Mucosa of rectum (tissue), 2 donors: ENCODE measurements around the gene PFKL.

ENCODE experiments used
- H3K27ac ChIP-seq, 2 donors: one replicate each; pipeline ENCODE4 v1.7.0; 2013; ENCODE audit warnings: inconsistent platforms in 2 of 2, low read depth in 2 of 2, low read length in 2 of 2
- H3K27me3 ChIP-seq, 2 donors: one replicate each; pipeline ENCODE4 v1.7.0; 2013; ENCODE audit warnings: low read length in 2 of 2; ENCODE audit not compliant: control insufficient read depth in 2 of 2, insufficient read depth in 2 of 2
- H3K36me3 ChIP-seq, 2 donors: one replicate each; pipeline ENCODE4 v1.7.0; 2013; ENCODE audit warnings: low read length in 2 of 2; ENCODE audit not compliant: control insufficient read depth in 2 of 2, insufficient read depth in 2 of 2
- H3K4me1 ChIP-seq, 2 donors: one replicate each; pipeline ENCODE4 v1.7.0; 2013; ENCODE audit warnings: low read length in 2 of 2, mild to moderate bottlenecking in 1 of 2; ENCODE audit not compliant: control insufficient read depth in 2 of 2, insufficient read depth in 2 of 2
- H3K4me3 ChIP-seq, 2 donors: one replicate each; pipeline ENCODE4 v1.7.0; 2013; ENCODE audit warnings: low read length in 2 of 2
- H3K9ac ChIP-seq, 2 donors: one replicate each; pipeline ENCODE4 v1.7.0; 2013; ENCODE audit warnings: low read length in 2 of 2, low read depth in 1 of 2, mild to moderate bottlenecking in 1 of 2
- H3K9me3 ChIP-seq, 2 donors: one replicate each; pipeline ENCODE4 v1.7.0; 2013; ENCODE audit warnings: low read length in 2 of 2; ENCODE audit not compliant: control insufficient read depth in 2 of 2
- donor health status: healthy.
- donor health status: Normal muscosa, but diverticular disease.

Gene PFKL

DNA sequence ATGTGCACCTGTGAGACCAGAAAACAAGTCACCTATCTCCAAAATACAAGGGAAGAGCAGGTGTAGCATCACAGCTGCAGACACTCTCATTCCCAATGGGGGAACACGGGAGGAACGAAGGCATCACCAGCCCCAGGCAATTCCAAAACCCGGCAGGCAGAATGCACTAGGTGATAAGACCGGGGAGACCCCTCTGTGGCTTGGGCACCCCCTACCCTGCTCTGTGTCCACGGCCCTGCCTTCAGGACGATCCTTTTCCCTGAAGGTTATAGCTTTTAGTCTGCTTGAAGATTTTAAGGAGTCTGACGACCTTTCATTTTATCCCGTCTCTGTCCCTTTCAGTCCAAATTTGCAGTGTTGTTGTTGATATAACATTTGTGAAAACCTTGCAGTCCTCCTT is 72.8 kb downstream of the PFKL start:
- Histone ChIP-seq H3K27me3 (peaks cover 7 to 14% of the 10 kb centered on the region in 2 donors), H3K4me1 (no peaks in the 10 kb centered on the region)

DNA sequence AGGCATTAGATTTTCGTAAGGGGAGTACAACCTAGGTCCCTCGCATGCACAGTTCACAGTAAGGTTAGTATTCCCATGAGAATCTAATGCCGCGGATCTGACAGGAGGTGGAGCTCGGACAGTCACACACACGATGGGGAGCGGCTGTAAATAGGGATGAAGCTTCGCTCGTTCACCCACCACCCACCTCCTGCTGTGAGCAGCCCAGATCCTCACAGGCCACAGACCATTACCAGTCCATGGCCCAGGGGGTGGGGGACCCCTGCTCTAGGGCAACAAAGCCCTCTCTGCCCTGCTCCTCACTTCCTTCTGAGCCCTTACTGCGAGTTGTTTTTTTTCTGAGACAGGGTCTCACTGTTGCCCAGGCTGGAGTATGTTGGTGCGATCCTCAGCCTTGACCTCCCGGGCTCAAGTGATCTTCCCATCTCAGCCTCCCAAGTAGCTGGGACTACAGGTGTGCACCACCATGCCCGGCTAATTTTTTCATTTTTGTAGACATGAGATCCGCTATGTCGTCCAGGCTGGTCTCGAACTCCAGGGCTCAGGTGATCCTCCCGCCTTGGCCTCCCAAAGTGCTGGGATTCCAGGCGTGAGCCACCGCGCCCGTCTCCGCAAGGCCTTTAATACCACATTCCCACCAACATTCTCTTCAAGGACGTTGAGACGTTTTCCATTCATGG is 74.9 kb downstream of the PFKL start:
- Histone ChIP-seq H3K4me3 (no peak overlapping the region), H3K9ac (no peak overlapping the region), H3K4me1 (no peaks in the 10 kb centered on the region), H3K27ac (no peak overlapping the region), H3K36me3 (peaks cover 0 to 2% of the 10 kb centered on the region in 2 donors), H3K9me3 (no peaks in the 10 kb centered on the region), H3K27me3 (peaks cover 7 to 9% of the 10 kb centered on the region in 2 donors)

More for the DNA sequence above, 72.8 kb downstream of the PFKL start:
- H3K9me3 ChIP-seq, result no peaks in the 10 kb centered on the region
- H3K9ac ChIP-seq, result no peak overlapping the region
- no peak overlapping the region for H3K27ac ChIP-seq
- no peak overlapping the region for H3K4me3 ChIP-seq
- no peaks in the 10 kb centered on the region for H3K36me3 ChIP-seq

DNA sequence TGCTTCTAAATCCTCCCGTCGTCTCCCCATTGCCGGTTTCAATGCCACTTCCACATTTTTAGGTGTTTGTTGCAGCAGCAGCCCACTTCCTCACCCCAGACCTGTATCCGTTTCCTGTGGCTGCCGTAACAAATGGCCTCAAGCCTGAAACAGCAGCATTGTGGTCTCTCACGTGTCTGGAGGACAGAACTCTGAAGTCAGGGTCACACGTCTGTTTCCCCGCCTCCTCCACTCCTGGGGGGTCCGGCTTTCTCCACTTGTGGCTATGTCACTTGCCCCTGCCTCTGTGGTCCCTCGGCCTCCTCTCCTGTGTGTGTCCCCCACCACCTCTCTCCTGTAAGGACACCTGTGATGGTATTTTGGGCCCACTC is 75.4 kb downstream of the PFKL start:
- Histone ChIP-seq H3K27ac (no peak overlapping the region), H3K27me3 (peaks cover 5 to 8% of the 10 kb centered on the region in 2 donors)

DNA sequence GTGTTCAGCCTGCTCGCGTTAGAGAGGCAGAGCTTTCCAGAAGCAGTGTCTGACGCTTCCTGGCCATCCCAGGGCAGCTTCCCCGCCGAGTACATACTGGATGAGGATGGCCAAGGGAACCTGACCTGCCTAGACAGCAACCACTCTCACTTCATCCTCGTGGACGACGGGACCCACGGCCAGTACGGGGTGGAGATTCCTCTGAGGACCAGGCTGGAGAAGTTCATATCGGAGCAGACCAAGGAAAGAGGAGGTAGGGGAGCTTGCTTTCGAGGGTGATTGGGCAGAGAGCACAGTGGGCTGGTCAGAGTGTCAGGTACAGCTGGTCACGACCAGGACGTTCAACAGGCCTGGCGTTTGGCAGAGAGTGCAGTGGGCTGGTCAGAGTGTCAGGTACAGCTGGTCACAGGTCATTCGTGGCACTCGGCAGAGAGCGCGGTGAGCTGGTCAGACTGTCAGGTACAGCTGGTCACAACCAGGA is 75.9 kb downstream of the PFKL start:
- H3K36me3 ChIP-seq, result peaks cover 0 to 2% of the 10 kb centered on the region in 2 donors
- no peaks in the 10 kb centered on the region for H3K9me3 ChIP-seq
- no peak overlapping the region for H3K4me3 ChIP-seq
- no peaks in the 10 kb centered on the region for H3K4me1 ChIP-seq
- no peak overlapping the region for H3K27ac ChIP-seq
- H3K27me3 ChIP-seq, result peaks cover 3% of the 10 kb centered on the region in 2 donors
- no peak overlapping the region for H3K9ac ChIP-seq

More for the DNA sequence above, 75.4 kb downstream of the PFKL start:
- Histone ChIP-seq H3K4me3 (no peak overlapping the region), H3K4me1 (no peaks in the 10 kb centered on the region), H3K9me3 (no peaks in the 10 kb centered on the region), H3K36me3 (peaks cover 0 to 2% of the 10 kb centered on the region in 2 donors), H3K9ac (no peak overlapping the region)

DNA sequence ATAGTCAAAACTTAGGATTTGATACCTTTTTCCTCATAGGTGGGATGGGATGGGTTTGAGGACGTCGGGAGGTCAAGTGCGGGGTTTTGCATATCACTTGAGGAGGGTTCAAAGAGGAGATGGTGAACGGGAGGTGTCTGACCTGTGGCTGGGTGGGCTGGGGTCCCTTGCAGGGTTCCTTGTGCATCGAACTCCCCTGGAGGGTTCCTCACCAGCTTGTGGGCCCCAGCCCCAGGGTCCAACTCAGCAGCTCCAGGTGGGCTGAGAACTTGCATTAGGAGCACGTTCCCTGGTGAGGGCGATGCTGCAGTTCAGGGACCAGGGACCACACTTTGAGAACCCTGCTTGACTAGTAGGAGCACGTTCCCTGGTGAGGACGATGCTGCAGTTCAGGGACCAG is 76.8 kb downstream of the PFKL start:
- Histone ChIP-seq H3K9me3 (no peaks in the 10 kb centered on the region), H3K36me3 (peaks cover 0 to 2% of the 10 kb centered on the region in 2 donors), H3K27ac (no peak overlapping the region), H3K4me3 (no peak overlapping the region), H3K27me3 (peaks cover 0 to 3% of the 10 kb centered on the region in 2 donors), H3K9ac (no peak overlapping the region), H3K4me1 (no peaks in the 10 kb centered on the region)
